HG03342 (cell line): ENCODE data around the gene AMFR.

Source experiments
- ATAC-seq: cut with Tn5 transposase; IDR thresholded peaks from one replicate; pipeline ENCODE4 v1.9.1; 2021; ENCODE audit warnings: mild to moderate bottlenecking, moderate library complexity; ENCODE audit not compliant: unreplicated experiment

The AMFR gene

DNA sequence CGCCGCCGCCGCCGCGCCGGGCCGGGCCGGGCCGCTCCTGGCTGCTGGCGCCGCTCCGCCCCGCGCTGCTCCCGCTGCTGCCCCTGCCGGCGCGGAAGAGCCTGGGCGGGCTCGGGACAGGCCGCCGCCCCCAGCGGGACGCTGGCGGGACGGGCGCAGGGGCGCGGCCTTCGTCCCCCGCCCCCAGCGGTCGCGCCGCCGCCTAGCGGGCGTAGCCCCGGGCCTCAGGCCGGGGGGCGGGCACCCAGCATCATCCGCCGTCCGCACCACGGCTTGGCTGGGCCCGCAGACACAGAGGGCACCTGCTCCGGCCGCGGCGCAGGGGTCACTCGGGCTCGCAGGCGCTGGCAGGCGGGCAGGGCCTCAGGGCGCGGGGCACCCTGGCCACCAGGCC, at the start of gene AMFR:
Gene AMFR, minus strand, starts transcription at position 107 of the 394 bp plus-strand sequence. CDS start 218 bp downstream, outside the sequence.
- ATAC-seq, result peak; percentile 73

DNA sequence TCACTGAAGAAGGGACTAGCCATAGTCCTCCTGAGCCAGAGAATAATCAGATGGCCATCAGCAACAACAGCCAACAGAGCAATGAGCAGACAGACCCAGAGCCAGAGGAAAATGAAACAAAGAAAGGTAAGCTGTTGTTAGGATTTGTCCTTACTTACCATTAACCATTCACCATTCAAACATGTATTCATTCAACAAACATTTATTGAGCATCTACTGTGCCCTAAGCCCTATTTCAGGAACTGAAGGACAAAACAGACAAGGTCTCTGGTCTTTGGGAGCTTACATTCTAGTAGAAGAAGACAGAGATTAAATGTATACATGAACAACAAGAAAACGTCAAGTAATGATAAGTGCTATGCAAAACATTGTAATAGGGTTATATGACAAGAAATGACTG, 45.3 kb upstream of the AMFR start:
- no peak for ATAC-seq

DNA sequence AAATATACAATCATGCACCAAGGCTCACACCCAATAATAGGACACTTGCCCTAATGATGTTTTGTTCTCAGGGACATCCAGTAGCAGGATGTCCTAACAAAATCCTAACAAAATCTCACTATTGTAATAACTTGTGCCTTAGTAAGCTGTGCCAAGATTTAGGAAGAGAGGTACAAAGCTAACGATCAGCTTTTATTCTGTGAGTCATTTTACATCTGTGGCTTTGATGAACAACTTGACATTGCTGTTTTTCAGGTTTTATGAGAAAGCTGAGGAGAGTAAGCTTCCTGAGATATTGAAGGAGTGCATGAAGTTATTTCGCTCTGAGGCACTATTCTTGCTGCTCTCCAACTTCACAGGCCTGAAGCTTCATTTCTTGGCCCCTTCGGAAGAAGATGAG, 44.9 kb upstream of the AMFR start:
- ATAC-seq, result no peak

DNA sequence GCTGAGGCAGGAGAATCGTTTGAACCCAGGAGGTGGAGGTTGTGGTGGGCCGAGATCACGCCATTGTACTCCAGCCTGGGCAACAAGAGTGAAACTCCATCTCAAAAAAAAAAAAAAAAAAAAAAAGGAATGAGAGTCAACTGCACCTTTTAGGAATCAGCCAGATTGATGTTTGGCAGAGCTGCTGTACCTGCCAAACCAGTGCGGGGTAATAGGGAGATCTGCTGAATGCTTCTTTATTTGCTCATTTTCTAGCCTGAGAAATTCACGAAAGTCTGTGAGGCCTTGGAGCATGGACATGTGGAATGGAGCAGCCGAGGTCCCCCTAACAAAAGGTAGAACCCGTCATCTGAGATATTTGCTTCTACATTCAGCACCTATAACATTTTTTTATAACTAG, 44.4 kb upstream of the AMFR start:
- ATAC-seq, result no peak

DNA sequence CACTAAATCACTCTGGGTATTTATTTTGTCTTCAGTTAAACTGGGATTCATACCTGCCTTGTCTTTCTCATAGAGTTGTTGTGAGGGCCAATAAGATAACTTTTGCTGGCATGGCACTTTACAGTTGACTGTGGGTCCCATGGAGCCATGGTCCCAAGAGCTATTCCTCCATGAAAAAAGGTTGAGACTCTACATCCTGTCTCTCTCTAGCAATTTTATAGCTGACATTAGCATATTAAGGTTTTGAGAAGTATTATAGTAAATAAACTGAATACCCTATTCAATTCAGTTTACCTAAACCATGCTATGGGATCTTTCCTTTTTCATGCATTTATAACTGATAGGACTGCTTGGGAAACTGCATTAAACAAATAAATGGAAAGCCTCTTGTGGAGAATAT, 43.5 kb upstream of the AMFR start:
- ATAC-seq, result no peak

DNA sequence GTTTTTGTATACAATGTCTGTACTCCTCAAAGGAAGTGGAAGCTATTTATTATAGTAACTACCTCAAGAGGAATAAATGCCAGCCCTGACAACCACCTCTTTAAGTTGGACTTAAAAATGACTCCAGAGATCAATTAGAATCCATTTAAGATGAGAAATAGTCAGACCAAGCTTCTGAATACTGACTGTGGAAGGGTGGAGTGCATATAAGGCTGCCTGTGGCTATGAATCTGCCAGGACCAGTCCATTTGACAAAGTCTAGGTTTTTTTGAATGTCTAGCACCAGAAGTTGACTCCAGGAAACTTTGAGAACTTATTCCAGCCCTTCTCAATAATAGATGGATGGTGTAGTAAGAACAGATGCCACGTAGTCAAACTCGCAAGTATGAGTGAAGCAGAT, 41.0 kb upstream of the AMFR start:
- no peak for ATAC-seq

DNA sequence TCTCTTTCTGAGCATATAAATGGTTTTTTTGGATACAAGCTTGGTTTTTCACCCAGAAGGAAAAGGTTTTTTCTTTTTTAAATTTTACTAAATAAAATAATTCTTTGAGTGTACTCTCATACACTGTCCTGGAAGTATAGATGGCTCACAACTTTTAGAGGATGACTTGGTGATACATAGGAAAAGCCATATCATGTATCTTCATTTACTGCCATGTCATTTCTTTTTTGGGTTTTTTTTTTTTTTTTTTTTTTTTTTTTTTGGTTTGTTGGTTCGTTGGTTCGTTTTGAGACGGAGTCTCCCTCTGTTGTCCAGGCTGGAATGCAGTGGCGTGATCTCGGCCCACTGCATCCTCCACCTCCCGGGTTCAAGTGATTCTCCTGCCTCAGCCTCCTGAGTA, 37.8 kb upstream of the AMFR start:
- no peak for ATAC-seq

DNA sequence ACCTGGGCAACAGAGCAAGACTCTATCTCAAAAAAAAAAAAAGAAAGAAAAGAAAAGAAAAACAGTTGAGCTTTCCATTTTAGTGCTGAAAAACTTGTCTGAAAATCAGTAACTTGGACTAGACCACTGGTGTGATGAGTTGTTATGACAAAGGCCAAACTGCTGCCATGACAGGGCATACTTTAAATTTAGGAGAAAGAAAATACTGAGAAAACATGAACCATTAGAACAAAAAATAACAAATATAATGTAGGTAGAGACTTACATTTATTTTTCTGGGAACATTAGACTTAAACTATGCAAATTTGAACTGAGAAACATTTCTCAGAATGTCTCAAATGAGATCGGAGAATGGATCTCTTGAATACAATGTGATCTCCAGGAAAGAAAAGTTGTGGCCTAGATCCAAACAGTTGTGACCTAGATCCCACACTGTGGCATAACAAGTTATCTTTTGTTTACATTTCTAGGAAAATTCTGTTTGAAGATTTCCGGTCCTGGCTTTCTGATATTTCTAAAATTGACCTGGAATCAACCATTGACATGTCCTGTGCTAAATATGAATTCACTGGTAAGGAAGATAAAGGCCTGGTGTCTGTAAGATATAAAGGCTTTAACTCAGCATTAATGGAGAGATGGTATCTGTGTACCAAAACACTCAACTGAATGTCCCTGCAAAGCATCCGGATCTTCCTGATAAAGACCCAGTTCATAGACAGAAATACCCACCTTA, 36.9 kb upstream of the AMFR start:
- ATAC-seq, result no peak

DNA sequence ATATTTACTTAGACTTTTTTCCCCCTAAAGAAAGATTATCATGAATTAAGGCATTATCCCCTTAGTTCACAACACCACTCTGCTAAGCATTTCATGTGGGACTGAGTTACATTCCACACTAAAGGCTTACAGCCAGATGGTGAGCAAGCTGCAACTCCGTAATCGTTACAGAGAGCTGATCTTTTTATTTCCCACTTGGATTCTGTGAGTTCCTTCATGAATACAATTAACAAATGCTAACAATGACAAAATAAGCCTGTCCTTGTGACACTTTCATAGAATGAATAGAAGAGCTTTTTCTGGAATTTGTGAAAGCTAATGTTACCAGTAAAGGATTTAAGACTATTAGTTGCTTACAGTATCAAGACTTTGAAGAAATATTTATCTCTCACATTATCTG, 34.8 kb upstream of the AMFR start:
- ATAC-seq, result no peak

DNA sequence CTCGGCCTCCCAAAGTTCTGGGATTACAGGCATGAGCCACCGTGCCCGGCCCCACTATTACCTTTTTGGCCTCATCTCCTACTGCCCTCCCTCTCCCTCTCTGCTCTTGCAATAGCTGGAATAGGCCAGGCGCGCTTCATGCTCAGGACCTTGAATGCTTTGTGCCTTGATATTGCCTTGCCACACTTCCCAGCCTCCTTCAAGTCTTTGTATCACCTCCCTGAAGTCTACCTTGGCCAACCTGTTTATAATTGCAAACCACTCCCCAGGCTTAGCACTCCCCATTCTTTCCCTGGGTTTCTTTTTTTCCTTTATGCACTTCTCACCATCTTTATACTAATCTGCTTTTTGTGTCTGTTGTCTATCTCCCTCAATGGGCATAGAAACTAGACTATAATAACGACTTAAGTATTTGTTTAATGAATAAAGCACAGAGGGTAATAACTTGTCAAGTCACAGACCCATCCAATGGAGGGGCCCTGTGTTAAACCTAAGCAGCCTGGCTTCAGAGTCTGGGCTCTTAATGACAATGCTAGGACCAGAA, 32.7 kb upstream of the AMFR start:
- ATAC-seq, result no peak

DNA sequence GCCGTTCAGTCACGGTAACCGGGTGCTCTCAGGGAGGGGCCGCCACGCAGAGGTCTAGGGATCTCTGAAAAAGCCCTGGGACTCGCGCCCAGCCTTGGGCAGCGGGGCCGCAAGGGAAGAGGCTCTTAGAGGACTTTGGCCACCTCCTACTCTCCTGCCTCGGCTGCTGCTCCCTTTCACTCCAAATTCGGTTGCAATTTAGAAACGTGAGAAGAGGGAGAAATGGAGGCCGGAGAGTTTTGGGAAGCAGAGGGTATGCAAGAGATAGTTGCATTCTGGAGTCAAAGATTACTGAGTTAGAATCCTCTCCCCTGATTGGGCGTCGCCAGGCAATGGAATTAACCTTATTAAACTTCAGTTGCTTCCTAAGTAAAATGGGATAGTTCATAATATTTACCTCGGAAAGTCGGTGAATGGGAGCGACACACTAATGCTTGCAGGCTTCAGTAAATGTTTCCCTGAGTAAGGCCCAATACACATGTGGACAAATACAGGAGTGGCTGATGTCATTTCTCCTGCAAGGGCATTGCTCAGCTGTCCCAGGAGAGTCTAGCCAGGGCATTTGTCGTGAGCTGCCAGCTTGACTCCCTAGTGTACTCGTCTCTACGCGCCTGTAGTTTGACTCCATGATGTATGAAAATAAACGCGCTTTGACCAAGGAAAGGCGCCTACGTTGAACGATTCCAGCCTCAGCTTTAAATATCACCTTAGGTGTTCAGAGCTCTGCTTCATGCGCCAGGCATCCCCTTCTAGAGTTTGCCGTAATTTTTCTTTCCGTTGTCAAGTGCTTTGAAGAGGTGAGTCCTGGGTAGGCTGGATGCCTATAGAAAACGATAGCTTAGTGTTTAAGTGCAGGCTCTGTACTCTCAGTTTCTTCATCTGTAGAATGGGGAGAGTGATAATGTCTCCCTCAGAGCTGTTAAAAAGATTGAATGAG, 26.7 kb upstream of the AMFR start:
- peak; percentile 35 for ATAC-seq

DNA sequence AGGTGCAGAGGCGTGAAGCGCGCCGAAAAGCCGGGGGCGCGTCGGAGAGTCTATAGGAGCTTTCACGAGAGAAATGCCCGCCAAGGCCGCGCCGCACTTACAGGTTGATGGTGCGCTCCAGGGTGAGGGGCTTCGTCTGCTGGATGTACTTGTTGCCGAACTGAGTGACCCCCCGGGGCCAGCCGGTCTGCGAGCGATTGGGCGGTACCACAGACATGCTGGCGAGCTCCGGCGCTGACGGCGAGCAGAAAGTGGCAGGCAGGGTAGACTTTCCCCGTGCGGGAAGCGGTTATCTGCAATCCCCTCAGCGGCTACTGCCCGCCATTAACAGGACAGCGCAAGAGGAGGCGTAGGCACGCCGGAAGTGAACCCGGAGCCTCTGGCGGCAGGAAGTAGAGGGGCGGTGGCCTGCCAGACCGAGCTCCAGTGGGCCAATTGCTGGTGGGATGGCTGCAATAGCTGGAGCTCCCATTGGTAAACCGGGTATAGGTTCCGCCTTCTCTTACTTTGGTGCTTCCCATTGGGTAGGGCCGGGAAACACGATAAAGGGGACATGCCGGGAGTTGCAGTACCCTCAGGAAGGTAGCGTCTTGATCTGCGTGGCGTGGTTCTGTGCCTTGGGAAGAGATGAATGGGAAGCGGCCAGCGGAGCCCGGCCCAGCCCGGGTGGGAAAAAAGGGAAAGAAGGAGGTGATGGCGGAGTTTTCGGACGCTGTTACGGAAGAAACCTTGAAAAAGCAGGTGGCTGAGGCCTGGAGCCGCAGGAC, 25.8 kb upstream of the AMFR start, which contains the start of the genes NUDT21 and OGFOD1:
Gene NUDT21, minus strand, starts transcription at position 347 of the 767 bp plus-strand sequence. Its CDS starts 130 bp downstream, at position 217.
Gene OGFOD1, plus strand, starts transcription at position 569 of the 767 bp plus-strand sequence. Its CDS starts 59 bp downstream, at position 628.
- ATAC-seq, result peak; percentile 97

DNA sequence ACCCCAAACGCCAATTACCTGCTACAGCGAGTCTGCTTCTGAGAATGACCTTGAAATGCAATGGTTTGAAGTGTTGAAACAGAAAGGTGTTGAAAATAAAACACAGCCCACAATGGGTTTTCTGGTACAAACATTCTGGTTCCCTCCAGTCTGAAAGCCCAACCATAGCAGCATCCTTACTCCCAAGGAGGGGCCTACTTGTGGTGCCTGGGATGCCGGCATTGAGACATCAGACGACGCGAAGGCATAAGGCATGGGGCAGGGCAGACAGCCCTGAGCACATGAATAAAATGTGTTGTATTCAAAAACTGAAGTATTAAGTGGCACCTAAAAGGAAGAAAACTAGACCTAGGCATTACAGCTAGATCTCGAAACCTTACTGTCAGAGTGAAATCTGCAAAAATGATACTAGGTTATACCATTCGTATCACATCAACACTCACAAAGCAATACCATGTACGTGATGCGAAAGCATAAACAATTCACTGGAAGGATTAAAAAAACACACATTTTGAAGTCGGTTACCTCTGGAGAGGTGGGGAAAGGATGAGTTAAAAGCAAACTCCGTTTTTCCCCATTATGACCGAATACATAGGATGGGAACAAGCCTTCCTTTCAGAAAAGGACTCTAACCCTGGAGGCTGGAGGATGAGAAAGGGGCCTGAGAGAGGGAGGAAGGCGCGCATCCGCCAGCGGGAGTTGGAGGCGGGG, 25.1 kb upstream of the AMFR start:
- peak; percentile 29 for ATAC-seq

DNA sequence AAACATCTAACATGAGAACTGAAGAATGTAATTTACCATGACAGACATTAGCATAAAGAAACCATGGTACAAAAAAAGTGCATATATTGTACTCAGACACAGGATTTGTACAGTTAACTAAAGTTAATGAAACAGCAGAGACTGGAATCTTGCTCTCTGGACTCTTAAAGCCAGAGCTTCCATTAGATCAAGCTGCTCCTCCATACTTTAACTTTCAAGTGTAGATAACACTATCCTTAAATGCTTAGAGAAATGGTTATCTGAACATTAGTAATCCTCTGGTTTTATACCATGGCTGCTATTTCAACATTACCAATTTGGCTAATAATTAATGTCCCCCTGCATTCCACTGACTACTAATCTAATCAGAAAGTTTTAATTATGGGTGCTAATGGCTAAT, 22.7 kb upstream of the AMFR start:
- no peak for ATAC-seq

DNA sequence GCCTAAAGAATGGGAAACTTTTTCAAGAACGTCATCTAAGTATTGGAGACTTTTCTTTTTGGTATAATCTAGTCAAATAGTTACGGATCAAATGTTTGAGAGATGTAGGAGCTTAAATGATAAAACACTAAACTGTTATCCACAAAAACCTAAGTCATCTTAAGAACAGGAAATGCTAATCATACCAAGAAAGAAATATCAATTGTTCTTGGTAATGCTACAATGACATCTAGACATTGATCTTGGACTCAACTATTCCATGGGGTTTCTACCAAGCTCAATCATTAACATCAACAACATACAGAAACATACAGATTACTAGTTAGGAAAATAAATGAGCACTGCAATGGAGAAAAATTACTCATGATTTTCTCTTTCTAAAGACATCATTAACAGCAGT, 21.9 kb upstream of the AMFR start:
- ATAC-seq, result no peak

DNA sequence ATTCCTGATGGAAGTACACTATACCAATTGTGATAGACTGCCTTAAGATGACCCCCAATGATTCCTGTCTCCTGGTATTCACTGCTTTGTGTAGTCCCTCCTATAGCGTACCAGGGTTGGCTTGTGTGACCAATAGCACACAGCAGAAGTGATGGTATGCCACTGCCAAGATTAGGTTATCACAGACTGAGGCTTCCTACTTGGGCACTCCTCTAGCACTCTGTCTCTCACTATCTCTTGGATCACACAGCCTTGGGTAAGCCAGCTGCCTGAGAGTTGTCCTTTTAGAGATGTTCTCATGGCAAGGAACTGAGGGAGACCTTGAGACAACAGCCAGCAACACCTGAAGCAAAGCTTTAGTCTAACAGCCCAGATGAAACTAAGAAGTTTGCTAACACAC, 12.7 kb upstream of the AMFR start:
- no peak for ATAC-seq

DNA sequence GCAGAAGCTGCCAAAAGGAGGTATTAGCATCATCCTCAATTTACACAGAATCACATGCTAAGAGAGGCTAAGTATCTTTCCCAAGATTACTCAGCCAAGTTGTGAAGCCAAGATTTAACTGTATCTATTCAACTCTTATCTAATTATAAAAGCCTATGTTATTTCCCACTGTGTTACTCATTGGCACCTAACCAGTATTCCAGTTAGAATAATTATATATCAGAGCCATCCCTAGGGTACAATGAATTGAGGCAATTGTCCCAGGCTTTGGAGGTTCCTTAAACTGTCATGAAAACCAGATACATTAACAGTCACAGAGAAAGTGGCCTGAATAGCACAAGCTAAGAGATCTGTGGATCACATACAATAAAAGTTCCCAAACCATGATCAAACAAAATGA, 10.9 kb upstream of the AMFR start:
- no peak for ATAC-seq

DNA sequence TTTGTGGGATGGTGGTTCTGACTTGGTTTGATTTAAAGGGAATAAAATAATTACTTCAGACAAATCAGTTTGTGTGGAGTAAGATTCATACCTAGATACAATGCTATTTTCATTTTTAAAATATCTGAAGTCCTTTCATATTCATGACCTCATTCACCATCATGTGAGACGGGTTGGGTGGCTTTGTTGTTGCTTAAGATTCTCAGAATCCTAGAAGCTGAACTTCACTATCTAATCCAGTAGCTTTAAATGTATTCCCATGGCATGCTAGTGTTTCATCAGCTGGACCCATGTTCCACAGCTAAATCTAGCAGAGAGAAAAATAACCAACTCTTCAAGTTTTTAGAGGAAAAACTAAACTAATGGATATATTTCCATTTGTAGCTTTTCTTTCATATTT, 2.7 kb upstream of the AMFR start:
- ATAC-seq, result no peak

DNA sequence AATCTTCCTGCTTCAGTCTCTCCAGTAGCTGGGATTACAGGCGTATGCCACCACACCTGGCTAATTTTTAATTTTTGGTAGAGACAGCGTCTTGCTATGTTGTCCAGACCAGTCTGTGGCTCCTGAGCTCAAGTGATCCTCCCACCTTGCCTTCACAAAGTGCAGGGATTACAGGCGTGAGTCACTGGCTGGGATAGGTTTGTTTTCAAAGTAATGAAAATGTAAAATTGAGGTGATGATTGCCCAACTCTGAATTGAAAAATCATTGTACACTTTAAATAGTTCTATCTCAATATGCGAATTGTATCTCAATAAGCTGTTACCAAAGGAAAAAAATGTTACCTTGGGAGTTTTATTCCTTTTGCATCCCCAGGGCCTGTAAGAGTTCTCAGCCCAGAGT, 1.2 kb upstream of the AMFR start:
- ATAC-seq, result no peak

DNA sequence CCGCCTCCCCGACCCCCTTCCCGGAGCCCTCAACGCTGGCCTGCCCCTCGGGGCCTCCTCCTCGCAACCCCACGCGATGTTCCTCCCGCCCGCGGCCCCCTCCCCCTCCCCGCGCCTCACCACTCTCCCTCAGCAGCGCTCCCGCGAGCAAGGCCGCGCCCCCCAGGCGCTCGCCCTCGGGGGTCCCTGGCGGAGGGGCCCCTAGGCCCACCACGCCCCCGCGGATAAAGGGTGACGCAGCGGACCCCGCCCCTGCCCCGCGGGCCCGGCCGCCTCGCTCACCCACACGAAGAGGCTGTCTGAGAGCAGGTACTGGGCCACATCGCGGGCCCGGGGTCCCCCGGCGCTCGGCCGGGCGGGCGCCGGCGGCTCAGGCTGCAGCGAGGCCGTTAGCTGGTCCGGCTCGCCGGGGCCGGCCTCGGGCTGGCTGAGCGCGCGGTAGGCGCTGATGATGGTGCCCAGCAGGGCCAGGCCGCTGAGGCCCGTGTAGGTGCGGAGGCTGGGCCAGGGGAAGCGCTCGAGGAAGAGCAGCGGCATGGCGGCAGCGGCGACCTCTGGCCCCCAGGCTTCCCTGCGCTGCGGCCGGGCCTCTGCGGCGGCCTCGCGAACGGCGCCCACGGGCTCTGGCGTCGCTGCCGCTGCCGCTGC, 430 bp downstream of the AMFR start:
- ATAC-seq, result peak; percentile 24
